SJCRH30 (cell line): ENCODE data around the gene CYP4F12. TPM values are rescaled to one million over a fixed set of nuclear protein-coding genes. Genes with fewer than 3 reads are reported as not detected.
"Not testable (repeated sequence)": the region's sequence is repeated elsewhere in the genome, so short reads cannot be mapped to it uniquely, and the experiment has no call there.

Experiments used
- DNase-seq, 2 experiments: peaks; one replicate each; pipeline ENCODE4 v3.0.0-alpha.2; 2015 to 2020
- H3K27ac ChIP-seq: fragments of 250-450 bp; sonication (Bioruptor Pico); 2 replicates; pipeline ENCODE4 v1.5.1; 2020; ENCODE audit warnings: mild to moderate bottlenecking, moderate library complexity
- H3K27me3 ChIP-seq: fragments of 250-450 bp; sonication (Bioruptor Pico); 2 replicates; pipeline ENCODE4 v1.5.1; 2020; ENCODE audit warnings: mild to moderate bottlenecking, moderate library complexity
- H3K36me3 ChIP-seq: fragments of 250-450 bp; sonication (Bioruptor Pico); 2 replicates; pipeline ENCODE4 v1.5.1; 2020; ENCODE audit warnings: mild to moderate bottlenecking, moderate library complexity
- H3K4me1 ChIP-seq: fragments of 250-450 bp; sonication (Bioruptor Pico); 2 replicates; pipeline ENCODE4 v1.5.1; 2020; ENCODE audit warnings: mild to moderate bottlenecking, moderate library complexity
- H3K4me3 ChIP-seq: fragments of 250-450 bp; sonication (Bioruptor Pico); 2 replicates; pipeline ENCODE4 v1.5.1; 2020; ENCODE audit warnings: mild to moderate bottlenecking, moderate library complexity
- H3K9me3 ChIP-seq: fragments of 250-450 bp; sonication (Bioruptor Pico); replicated peaks from 2 replicates; pipeline ENCODE4 v1.5.1; 2020; ENCODE audit warnings: mild to moderate bottlenecking, moderate library complexity
- total RNA-seq: library from RNA; depleted of rRNA; stranded (reverse); fragments of >200 nt; shearing (Covaris generic); gene quantifications from 2 replicates; pipeline ENCODE4 v1.2.3, GENCODE V29; 2014

Gene CYP4F12
- total RNA-seq, 1 experiment from 2014 or later = not detected

DNA sequence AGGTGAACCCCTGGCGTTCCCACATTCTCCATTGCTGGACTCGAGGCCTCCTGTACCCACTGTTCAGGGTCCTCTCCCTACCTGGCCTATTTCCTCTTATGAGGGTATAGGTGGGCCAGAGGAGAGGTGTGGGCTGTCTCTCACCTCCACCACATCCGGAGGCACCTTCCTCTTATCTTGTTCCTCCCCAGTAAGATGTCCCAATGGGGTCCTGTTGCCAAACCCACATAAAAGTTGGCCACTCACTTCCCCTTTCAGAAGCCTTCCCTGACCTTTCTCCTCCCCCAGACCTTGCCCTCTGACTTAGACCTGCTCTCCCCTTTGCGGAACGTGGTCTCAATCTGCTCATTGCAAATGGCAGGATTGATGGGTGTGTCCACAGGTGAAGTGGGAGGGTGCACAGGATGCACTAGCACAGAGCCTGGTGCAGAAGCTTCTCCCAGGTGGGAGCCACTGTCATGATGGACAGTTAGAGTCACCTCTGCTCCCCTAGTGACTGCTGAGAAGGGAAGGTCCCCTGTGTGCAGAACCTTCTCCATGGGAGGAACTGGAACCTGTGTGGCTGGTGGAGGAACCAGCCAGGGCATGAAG, 30.9 kb upstream of the CYP4F12 start:
- Histone ChIP-seq H3K4me1 (no peaks in the 10 kb centered on the region), H3K9me3 (no peaks in the 10 kb centered on the region), H3K27me3 (0 out of 2 replicates have a peak, but pooled peaks cover 7% of the 10 kb centered on the region), H3K27ac (no peak overlapping the region), H3K36me3 (no peaks in the 10 kb centered on the region), H3K4me3 (no peak overlapping the region)
- DNase-seq = no peak

DNA sequence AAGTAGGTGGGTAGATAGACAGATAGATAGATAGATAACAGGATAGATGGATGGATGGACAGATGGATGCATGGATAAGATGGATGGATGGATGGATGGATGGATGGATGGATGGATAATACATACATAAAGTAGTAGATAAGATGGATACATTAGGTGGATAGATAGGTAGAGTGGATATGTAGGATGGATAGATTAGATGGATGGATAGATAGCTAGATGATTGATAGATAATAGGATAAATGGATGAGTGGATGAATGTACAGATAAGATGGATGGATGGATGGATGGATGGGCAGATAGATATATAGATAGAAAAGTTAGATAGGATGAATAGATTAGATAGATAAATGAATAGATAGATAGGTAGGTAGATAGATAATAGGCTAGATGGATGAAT, 30.1 kb upstream of the CYP4F12 start:
- Histone ChIP-seq H3K9me3 (no peaks in the 10 kb centered on the region), H3K4me3 (no peak overlapping the region), H3K36me3 (no peaks in the 10 kb centered on the region), H3K27ac (no peak overlapping the region), H3K4me1 (no peaks in the 10 kb centered on the region), H3K27me3 (0 out of 2 replicates have a peak, but pooled peaks cover 2% of the 10 kb centered on the region)
- DNase-seq = no peak

DNA sequence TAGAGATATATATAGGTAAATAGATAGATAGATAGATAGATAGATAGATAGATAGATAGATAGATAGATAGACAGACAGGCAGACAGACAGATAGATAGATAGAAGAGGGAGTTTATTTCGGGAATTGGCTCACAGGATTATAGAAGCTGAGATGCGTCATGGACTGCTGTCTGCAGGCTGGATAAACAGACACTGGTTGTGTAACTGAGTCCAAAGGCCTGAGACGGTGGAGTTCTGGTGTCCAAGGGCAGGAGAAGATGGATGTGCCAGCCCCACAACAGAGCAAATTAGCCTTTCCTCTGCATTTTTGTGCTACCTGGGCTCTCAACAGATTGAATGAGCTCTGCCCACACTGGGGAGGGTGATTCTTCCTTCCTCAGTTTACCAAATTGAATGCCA, 29.5 kb upstream of the CYP4F12 start:
- Histone ChIP-seq H3K4me3 (no peak overlapping the region), H3K27ac (no peak overlapping the region), H3K9me3 (no peaks in the 10 kb centered on the region), H3K36me3 (no peaks in the 10 kb centered on the region), H3K27me3 (no peaks in the 10 kb centered on the region), H3K4me1 (no peaks in the 10 kb centered on the region)
- no peak for DNase-seq

DNA sequence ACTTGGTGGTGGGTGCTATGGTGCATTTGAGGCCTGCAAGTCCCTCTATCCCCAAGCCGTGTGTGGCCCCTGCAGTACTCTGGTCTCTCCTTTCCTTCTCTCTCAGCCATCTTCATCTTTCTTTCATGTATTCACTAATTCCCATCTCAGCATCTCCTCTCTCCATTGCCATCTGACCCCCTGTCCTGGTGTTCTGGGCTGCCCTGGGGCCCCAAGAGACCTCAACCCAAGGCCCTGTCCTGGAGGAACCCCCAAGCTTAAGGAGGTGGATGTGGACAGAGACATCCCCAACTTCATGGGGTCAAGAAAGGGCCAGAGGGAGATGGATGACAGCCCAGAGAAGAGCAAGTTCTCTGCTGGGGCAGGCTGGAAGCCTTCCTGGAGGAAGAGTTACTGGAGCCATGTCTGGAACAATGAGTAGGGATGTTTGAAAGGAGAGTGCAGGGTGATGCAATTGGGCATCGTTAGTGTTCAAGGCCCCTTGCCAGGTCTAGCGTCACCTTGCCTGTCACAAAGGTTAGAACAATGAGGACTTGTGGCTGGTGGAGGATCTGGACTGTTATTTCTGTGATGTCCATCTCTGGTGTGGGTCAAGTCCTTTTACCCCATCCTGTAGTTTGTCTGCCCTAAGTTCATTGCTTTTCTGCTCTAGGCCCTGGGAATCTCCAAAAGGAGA, 28.7 kb upstream of the CYP4F12 start:
- no peaks in the 10 kb centered on the region for H3K27me3 ChIP-seq
- no peak for DNase-seq

DNA sequence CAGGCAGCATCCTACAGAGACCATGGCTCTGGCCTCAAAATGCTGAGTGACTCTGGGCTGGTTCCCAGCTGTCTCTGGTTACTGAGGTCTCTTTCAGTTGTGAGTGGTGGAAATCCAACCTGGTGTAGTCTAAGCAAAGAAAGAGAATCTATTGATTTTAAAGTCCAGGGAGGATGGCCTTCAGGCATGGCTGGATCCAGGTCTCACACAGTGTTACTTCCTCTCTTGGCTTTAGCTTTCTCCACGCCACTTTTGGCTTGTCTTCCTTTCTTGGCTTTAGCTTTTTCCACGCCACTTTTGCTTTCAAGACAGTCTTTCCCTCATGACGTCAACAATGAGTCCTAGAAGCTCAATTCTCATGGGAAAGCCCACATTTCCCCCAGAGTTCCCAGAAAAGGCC, 28.1 kb upstream of the CYP4F12 start:
- Histone ChIP-seq H3K9me3 (no peaks in the 10 kb centered on the region), H3K27ac (no peak overlapping the region), H3K36me3 (no peaks in the 10 kb centered on the region), H3K4me1 (no peaks in the 10 kb centered on the region), H3K4me3 (no peak overlapping the region), H3K27me3 (no peaks in the 10 kb centered on the region)
- DNase-seq = no peak

More for the DNA sequence above, 28.7 kb upstream of the CYP4F12 start:
- Histone ChIP-seq H3K4me1 (no peaks in the 10 kb centered on the region), H3K36me3 (no peaks in the 10 kb centered on the region), H3K4me3 (no peak overlapping the region), H3K27ac (no peak overlapping the region), H3K9me3 (no peaks in the 10 kb centered on the region)

DNA sequence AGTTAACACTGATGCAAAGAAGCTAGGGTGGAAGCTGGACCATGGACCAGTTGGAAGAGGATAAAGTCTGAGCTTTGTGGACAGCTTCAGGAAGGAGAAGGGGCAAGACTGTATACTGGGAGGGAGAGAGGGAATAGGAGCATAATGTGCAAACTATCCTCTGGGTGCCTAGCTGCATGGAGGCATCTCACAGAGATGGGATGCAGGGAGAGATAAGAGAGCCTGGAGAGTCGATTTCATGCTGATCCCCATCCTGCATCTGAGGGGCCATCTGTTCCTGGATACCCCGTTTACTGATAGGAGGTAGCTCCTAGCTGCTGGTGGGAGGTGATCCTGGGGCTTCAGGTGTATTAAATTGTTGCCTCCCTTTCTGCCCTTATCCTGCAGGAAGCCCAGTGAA, 23.4 kb upstream of the CYP4F12 start:
- Histone ChIP-seq H3K4me3 (no peak overlapping the region), H3K4me1 (no peaks in the 10 kb centered on the region), H3K36me3 (no peaks in the 10 kb centered on the region), H3K27ac (no peak overlapping the region), H3K9me3 (no peaks in the 10 kb centered on the region), H3K27me3 (no peaks in the 10 kb centered on the region)
- no peak for DNase-seq

DNA sequence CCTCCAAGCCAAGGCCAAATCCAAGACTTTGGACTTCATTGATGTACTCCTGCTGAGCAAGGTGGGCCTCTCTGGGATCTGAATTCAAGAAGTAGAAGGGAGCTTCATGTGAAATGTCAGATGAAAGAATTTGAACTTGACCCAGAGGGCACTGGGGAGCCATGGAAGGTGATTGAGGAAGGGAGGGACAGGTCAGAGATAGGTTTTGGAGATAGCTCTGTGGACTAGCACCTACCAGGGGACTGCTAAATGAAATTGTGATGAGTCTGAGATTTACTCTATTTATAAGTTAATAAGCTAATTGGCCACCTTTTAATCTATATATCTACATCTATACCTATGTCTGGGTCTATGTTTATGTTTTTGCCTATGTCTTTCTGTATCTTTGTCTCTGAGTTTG, 22.8 kb upstream of the CYP4F12 start:
- not testable (repeated sequence) for H3K4me3 ChIP-seq, H3K27me3 ChIP-seq, H3K4me1 ChIP-seq, H3K36me3 ChIP-seq, H3K9me3 ChIP-seq, H3K27ac ChIP-seq, DNase-seq

DNA sequence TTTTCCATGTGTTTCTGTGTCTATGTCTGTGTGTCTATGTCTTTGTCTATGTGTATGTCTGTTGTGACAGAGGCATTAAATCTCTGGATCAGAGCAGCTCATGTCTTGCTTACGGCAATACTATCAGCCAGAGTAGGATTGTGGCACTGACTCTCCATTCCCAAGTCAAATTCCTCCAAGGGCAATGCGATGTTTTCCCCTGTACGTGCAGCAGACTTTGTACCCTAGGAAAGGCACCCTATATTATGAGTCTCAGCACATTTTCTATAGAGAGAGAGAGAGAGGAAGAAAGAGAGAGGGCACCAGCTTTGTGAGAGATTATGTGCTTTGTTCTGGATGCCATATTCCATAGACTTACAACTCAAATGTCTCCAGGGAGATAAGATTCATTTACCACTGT, 21.1 kb upstream of the CYP4F12 start:
- no peak overlapping the region for H3K27ac ChIP-seq
- no peaks in the 10 kb centered on the region for H3K9me3 ChIP-seq
- H3K27me3 ChIP-seq = no peaks in the 10 kb centered on the region
- no peaks in the 10 kb centered on the region for H3K36me3 ChIP-seq
- DNase-seq = no peak
- H3K4me1 ChIP-seq = no peaks in the 10 kb centered on the region
- no peak overlapping the region for H3K4me3 ChIP-seq

DNA sequence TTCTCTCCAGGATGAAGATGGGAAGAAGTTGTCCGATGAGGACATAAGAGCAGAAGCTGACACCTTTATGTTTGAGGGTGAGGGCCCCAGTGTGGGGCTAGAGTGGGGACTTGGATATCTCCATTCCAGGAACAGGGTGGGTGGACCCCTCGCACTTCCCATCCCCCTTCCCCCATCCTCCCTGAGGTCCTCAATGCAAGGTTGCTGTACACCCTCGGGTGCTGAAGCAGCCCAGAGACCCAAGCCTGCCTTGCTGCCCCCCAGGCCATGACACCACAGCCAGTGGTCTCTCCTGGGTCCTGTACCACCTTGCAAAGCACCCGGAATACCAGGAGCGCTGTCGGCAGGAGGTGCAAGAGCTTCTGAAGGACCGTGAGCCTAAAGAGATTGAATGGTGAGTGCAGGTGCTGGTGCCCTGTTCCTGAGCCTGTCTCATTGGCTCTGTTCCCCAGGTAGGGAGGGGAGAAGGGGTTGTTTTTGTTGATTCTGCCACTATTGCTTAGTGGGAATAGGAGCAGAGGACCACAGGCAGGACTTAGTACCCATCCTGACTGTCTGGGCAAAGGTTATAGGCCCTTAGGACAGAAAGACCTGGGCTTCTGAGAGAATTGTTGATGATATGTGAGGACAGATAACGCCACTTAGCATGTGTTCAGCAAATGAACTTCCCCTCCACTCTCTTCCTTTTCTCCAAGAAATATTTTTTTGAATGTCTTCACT, 20.2 kb upstream of the CYP4F12 start:
- no peak for DNase-seq
- no peaks in the 10 kb centered on the region for H3K9me3 ChIP-seq

DNA sequence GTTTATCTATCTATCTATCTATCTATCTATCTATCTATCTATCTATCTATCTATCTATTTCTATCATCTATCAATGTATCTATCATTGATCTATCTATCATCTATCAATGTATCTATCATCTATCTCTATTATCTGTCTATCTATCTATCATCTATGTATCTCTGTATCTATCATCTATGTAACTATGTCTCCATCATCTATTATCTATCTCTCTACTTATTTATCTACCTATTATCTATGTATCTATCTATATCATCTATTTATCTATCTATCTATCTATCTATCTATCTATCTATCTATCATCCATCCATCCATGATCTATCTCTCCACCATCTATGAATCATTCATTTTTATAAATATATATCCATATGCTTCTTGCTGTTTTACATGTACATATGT, 16.4 kb upstream of the CYP4F12 start:
- no peak overlapping the region for H3K4me3 ChIP-seq
- no peak overlapping the region for H3K27ac ChIP-seq
- H3K36me3 ChIP-seq = no peaks in the 10 kb centered on the region
- H3K9me3 ChIP-seq = no peaks in the 10 kb centered on the region
- no peaks in the 10 kb centered on the region for H3K4me1 ChIP-seq
- DNase-seq = no peak
- H3K27me3 ChIP-seq = no peaks in the 10 kb centered on the region

More for the DNA sequence above, 20.2 kb upstream of the CYP4F12 start:
- Histone ChIP-seq H3K27ac (no peak overlapping the region), H3K4me3 (no peak overlapping the region), H3K27me3 (no peaks in the 10 kb centered on the region), H3K36me3 (no peaks in the 10 kb centered on the region), H3K4me1 (no peaks in the 10 kb centered on the region)

DNA sequence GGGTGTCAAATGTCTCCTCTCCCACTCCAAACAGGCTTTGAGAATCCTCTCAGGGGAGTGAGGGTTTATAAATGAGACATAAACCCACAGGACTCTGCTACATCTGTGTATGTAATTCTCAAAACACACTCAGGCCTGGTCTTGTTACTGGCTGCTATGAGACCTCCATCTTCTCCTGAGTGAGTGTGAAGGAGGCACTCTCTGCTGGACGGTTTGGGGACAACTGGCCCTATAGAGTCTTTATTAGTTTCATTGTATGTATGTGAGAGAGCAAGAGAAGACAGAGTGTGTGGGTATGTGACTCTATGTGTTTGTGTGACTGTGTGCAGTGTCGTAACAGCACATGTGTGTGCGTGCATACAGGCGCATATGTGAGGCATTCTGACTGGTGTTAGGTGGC, 9.6 kb upstream of the CYP4F12 start:
- no peaks in the 10 kb centered on the region for H3K36me3 ChIP-seq
- DNase-seq = no peak
- no peak overlapping the region for H3K4me3 ChIP-seq
- H3K4me1 ChIP-seq = no peaks in the 10 kb centered on the region
- no peaks in the 10 kb centered on the region for H3K9me3 ChIP-seq
- H3K27ac ChIP-seq = no peak overlapping the region
- no peaks in the 10 kb centered on the region for H3K27me3 ChIP-seq

DNA sequence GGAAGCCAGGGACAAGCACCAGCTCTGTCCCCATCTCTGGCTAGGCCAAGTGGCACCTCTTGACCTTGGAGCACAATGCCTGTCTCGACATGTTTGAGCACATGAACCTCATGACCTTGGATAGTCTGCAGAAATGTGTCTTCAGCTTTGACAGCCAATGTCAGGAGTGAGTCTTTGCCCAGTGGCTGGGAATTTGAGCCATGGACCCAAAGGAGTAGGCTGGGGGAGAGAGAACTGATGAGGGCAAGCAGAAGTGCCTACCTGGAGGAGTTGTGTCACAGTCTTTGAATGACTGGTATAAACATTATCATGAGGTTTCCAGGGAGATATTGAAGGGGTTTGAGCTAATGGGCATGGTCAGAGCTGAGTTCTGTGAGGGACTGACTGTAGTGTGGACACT, 6.7 kb upstream of the CYP4F12 start:
- no peaks in the 10 kb centered on the region for H3K36me3 ChIP-seq
- no peak overlapping the region for H3K27ac ChIP-seq
- no peak for DNase-seq
- no peaks in the 10 kb centered on the region for H3K27me3 ChIP-seq
- no peaks in the 10 kb centered on the region for H3K9me3 ChIP-seq
- no peaks in the 10 kb centered on the region for H3K4me1 ChIP-seq
- H3K4me3 ChIP-seq = no peak overlapping the region

DNA sequence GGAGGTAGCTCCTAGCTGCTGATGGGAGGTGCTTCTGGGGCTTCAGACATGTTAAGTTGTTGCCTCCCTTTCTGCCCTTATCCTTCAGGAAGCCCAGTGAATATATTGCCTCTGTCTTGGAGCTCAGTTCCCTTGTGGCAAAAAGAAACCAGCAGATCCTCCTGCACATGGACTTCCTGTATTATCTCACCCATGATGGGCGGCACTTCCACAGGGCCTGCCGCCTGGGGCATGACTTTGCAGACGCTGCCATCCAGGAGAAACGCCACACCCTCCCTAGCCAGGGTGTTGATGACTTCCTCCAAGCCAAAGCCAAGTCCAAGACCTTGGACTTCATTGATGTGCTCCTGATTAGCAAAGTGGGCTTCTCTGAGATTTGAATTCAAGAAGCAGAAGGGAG, 6.0 kb upstream of the CYP4F12 start:
- Histone ChIP-seq H3K4me1 (no peaks in the 10 kb centered on the region), H3K9me3 (no peaks in the 10 kb centered on the region), H3K27me3 (no peaks in the 10 kb centered on the region), H3K27ac (no peak overlapping the region), H3K4me3 (no peak overlapping the region), H3K36me3 (no peaks in the 10 kb centered on the region)
- no peak for DNase-seq

DNA sequence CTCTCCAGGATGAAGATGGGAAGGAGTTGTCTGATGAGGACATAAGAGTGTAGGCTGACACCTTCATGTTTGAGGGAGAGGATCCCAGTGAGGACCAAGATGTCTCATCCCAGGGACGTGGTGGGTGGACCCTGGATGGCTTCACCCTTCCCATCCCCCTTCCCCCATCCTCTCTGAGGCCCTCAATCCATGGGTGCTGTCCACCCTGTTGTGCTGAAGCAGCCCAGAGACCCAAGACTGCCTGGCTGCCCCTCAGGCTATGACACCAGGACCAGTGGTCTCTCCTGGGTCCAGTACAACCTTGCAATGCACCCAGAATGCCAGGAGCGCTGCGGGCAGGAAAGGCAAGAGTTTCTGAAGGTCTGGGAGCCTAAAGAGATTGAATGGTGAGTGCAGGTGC, 3.4 kb upstream of the CYP4F12 start:
- no peak for DNase-seq
- H3K27ac ChIP-seq = no peak overlapping the region

DNA sequence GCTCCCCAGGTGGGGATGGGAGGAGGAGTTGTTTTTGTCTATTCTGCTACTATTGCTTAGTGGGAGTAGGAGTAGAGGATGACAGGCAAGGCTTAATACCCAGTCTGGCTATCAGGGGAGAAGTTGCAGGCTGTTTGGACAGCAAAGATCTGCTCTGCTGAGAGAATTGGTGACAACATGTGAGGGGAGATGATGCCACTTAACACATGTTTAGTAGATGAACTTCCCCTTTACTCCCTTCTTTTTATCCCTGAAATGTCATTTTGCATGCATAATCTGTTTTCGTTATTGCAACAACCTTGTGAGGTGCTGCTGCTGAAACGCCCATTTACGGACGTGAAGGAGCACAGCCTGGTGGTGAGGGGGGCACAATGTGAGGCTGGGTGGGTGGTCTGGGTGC, 3.0 kb upstream of the CYP4F12 start:
- Histone ChIP-seq H3K27me3 (no peaks in the 10 kb centered on the region), H3K36me3 (no peaks in the 10 kb centered on the region), H3K4me1 (no peaks in the 10 kb centered on the region), H3K9me3 (no peaks in the 10 kb centered on the region), H3K27ac (no peak overlapping the region), H3K4me3 (no peak overlapping the region)
- DNase-seq = no peak

More for the DNA sequence above, 3.4 kb upstream of the CYP4F12 start:
- Histone ChIP-seq H3K4me3 (no peak overlapping the region), H3K4me1 (no peaks in the 10 kb centered on the region), H3K27me3 (no peaks in the 10 kb centered on the region), H3K36me3 (no peaks in the 10 kb centered on the region), H3K9me3 (no peaks in the 10 kb centered on the region)
